Measurements from ENCODE around the gene KDR.

DNA sequence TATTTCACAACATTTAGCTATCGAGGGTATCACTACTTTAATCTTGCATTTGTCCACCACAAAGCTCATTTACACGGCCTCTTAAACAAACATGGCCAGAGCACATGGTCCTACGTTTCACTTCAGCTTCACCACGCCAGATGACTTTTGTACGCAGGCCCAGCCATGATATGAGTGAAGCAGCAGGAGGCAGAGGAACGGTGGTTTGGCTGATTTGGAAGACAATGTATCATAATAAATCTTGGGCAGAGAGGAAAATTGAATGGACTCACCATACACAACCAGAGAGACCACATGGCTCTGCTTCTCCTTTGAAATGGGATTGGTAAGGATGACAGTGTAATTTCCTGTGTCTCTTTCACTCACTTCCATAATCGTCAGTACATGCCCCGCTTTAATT is 15.3 kb downstream of the KDR start:
- TF ChIP-seq EZH2 (IDR thresholded peaks at IDR 0.05; ENCODE audit: insufficient read depth, poor library complexity, severe bottlenecking) = no peak
- no peak for TF ChIP-seq EZH2phosphoT487 (IDR thresholded peaks at IDR 0.05; ENCODE audit: insufficient read depth, low read depth)
